Activated T-cell treated with anti-CD3 and anti-CD28 coated beads for 24 hours (primary cell): ENCODE data around the gene MATN1.
"Not testable (repeated sequence)": the region's sequence is repeated elsewhere in the genome, so short reads cannot be mapped to it uniquely, and the experiment has no call there.

Source experiments
- DNase-seq: peaks from one replicate; pipeline ENCODE4 v3.0.0-alpha.2; 2020; ENCODE audit warnings: low read depth

Gene MATN1

DNA sequence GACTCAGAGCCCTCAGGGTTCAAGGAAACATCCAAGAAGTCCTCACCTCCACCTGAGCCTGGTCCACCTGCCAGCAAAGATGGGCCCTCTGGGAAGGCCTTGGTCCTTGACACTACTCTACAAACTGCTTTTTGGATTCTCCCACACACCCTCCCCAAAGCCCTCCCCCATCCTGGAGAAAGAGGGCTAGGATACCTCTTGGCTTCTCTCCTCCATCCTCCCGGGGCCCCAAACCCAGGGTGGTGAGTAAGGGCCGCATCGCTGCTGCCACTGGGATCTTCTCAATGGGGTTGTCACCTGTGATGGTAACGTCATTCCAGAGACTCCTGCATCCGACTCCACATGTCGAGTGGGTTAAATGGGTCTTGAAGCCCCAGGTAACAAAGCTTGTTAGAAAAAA is 26.6 kb downstream of the MATN1 start:
- DNase-seq, result no peak

DNA sequence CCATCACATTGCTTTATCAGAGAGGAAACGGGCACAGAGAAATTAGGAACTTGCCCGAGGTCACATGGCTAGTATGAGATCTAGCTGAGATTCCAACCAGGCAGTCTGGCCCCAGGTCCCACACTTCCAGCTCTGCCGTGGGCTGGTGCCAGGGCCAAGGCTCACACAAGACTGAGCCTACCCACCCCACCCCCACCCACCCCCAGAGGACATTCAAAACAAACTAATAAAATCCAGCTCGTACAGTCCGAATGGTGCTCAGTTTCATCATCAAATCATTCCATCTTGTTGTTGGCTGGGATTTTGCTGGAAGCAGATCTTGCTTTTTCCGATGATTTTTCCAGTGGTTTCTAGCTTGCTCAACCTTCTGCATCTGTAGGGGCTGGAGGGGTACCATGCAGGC is 27.9 kb downstream of the MATN1 start:
- no peak for DNase-seq

DNA sequence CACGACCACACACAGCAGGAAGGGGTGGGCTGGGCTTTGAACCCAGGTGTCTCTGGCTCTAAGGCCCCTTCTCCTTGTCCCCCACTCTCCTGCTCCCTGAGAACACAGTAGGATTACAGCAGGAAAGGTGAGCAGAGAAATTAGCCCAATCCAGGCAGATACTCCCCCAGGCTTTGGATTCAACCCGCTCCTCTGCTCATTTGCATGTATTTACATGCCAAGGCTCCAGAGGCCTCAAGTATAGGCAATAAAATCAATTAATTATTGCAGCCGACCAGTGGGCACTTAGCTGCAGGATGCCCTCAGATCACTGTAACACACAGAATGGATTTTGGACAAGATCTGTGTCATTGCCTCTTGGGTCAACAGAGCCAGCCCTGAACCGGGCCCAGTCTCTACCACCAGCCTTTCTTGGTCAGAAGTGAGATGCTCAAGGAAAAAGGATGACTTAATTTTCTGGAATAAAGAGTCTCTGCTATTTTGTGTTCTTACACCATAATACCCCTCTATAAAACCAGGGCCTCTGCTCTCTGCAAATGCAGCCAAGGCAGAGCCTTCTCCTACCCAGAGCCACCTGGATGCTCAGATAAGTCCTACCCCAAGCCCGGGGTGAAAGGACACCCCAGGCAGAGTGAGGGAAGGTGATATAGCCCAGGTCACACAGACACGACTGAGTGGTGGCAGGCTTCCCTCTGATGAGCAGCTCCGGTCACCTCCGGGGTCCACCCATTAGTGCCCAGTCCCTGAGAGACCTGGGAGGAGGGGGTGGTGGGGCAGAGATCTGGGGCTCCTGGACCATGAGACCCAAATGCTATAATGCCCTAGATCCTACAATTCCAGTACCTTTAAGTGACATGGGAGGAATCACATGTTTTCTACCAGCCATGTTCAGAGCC is 28.9 kb downstream of the MATN1 start:
- DNase-seq, result no peak

DNA sequence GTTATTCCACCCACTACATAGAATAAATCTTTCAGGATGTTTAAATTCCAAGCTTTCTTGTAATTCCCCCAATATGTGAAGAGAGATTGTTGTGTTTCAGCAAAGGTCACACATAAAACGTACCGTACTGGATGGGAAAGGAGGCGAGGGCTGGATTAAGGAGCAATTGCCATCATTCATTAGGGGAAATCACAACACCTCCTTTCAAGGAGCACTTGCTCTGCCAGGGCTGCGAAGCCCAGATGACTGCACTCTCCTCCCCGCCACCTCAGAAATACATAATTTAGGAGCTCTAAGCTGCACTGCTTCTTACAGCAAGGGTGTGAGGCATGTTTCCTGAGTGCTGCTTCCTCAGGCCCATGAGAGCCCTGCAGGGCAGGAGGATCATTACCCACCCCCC is 29.6 kb downstream of the MATN1 start:
- DNase-seq, result no peak

DNA sequence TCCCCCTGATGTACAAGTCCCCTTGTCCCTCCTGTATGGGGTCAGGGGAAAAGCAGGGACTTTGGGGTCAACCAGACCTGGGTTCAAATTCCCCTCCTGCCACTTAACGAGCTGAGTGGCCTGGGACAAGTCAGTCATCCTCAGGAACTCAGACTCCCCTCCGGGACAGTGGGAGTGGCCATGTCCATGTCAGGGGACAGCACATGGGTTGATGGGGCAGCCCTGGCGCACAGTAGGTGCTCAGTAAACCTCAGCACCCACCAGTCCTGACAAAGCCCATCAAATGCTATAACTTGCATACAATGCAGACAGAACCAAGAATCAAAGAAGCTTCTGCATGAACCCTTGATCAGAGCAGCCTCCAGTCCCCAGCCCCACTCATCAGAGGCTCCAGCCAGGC is 30.0 kb downstream of the MATN1 start:
- DNase-seq, result no peak

DNA sequence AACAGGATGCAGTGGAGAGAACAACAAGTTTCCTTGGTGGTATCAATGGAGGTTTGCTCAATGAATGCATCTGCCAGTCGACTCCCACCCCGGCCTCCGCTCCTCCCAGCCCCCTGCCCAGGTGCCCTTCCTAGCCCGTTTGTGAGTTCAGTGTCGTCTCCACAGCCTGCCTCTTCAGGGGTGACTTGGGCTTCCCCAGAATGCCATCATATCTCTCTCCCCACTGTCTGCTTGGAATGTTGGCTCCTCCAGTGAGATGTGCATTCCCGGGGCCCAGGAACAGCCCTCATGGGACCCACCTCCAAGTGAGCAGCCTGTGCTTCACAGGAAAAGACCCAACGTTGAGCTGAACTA is 30.5 kb downstream of the MATN1 start:
- no peak for DNase-seq

DNA sequence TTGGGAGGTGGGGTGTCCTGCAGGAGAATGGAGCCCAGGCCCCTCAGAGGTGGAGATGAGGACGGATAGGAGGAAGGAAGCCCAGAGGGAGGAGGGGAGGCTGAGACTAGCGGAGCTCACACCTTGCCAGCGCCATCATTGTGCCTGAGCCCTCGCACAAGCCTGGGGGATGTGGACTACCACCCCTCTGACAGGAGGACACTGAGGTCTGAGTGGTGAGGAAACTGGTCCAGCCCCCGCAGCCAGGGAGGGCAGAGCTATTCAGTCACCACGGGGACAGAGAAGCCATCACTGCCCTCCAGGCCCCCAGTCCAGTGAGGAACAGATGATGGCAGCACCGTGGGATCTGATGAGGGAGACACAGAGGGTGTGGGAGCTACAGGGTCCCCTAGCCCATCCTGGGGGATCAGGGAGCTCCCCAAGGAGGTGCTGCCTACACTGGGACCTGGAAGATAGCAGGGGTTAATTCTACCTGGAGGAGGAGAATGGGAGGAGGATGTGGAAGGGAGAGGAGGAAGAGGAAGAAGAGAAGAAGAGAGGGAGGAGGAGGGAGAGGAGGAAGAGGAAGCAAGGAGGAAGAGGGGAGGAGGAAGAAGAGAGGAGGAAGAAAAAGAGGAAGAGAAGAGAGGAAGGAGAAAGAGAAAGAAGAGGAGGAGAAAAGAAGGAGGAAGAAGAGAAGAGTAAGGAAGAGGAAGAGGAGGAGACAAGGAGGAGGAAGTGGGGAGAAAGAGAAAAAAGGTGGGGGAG is 31.0 kb downstream of the MATN1 start:
- no peak for DNase-seq

DNA sequence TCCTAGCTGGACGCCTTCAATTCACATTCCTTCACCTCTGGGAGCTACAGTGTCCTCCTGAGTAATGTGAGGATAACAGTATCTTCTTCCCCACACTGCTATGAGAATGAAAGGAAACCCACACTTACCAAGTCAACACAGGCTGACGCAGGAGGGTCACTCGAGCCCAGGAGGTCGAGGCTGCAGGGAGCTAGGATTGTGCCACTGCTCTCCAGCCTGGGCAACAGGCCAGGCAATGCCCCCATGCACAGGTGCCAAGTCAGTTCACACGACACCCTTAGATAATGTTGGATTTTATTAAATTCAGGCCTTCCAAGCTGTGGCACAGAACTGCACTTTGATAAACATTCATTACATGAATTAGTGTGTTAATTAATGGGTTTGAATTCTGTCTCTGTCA is 31.9 kb downstream of the MATN1 start:
- no peak for DNase-seq

DNA sequence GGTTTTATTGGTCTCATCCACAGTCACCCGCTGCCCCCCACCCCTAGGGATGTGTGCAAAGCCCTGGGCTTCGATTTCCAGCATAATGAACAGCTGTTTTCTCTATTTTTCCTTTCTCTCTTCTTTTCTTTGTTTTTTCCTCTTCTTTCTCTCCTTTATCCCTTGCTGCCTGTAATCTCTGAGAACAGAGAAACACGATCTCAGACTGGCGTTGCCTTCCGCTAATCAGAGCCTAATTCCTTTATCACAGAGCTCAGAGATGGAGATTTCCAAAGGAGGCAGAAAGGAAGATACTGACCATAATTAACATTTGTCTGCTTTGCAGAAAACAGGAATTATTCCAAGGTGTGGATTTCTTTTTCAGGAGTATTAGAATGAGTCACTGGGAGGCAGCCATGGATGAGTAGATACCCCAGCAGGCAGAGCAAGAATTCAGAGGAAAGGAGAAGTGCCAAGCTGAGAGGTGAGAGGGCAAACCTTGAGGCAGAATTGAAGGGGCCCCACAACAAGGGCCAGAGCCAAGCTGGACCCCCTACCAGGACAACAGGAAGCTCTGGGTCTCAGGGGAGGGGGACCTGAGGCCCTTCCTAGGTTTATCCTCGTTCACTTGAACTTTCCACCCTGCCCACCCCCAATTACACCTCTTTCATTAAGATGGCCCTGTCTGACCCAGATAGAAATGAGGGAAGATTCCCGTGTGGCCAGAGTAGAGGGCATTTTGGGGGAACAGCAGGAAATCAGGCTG is 33.3 kb downstream of the MATN1 start:
- DNase-seq, result no peak

DNA sequence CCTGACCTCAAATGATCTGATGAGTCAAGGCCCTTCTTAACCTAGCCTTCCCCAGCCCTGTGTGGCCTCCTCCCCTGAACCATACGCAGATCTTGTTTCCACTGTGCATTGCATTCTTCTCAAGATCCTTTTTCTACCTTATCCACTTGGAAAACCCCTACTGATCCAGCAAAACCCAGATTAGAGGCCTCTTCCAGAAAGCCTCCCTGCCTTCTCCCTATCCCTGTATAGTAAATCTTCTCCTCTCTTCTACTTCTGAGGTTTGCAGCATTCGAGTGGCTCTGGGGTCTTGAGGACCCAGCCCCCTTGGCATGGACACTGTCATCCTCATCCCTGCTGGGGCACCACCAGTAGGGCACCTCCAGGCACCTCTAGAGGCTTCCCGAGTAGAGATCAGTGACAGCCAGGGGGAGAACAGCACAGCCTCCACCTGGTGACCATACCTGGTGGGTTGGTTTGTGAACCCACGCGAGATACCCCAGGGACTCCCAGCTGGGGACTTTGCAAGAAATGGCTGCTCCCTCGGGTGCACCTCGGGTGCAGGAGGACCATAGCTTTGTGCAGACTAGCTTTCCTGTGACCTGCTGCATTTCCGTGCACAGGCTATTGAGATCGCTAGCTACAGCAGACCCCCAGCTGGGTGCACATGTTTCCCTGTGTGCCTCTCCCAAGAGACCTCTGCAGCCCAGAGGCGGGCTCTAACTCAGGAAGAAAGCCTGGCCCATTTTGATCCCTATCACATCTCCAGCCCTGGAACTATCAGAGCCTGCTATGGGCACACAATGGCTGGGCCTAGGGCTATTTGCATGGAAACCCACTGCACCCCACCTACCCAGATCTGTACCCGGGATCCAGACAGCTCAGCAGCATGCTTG is 34.2 kb downstream of the MATN1 start:
- no peak for DNase-seq

DNA sequence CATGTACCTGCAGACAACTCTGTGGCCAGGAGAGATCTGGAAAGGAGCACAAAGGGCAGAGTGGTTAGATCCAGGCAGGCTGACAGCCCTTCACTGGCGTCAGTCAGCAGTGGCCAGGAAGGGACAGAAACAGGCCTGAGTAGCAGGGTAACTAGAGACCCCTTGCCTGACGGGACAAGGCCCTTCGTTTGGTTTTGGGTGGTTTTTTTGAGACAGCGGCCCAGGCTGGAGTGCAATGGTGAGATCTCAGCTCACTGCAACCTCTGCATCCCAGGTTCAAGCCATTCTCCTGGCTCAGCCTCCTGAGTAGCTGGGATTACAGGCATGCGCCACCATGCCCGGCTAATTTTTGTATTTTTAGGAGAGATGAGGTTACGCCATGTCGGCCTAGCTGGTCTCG is 34.9 kb downstream of the MATN1 start:
- not testable (repeated sequence) for DNase-seq

DNA sequence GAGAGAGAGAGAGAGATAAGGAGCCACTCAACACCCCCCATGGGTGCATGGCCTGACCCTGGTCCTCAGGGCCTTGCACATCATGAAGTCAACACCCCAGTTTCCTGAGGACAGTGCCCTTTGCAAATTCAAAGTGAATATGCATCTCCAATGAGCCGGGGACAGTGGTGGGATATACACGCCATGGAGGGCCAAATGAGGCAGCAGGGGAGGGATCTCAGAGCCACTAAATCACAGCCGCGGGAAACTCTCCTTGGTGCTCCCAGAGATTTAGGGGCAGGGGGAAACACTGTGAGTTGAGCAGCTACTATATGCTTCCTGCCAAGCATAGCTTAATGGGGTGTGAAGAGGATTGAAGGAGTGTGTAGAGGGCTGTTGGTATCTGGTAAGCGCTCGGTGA is 35.5 kb downstream of the MATN1 start:
- no peak for DNase-seq

DNA sequence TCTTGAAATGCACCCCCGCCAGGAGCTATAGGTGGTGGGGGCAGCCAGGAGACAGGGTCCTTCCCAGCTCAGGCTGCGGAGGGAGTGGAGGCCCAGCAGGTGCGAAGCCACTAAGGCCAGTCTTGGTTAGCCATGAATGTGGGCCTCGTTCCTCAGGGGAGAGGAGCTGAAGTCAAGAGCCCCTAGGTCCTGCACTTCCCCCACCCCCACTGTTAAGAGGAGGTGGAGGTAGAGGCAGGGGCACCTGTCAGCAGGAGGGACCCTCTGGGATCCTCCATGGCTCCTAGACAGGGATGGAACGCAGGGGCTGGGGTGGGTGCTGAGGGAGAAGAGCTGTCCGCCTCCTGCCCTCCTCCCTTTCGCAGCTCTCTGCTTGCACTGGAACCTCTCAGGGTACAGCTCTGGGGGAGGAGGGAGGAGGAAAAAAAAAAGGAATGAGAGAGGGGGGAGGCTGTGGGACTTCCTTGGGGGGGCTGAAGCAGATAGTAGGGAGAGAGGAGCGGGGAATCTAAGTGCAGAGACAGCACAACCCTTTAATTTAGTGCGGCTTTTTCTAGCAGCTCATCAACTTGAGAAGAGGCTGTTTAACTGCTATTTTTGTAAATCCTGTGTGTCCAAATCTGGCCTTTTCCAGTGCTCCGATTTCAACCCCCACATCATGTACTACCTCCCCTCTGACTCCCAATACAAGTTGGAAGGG is 37.0 kb downstream of the MATN1 start:
- no peak for DNase-seq

DNA sequence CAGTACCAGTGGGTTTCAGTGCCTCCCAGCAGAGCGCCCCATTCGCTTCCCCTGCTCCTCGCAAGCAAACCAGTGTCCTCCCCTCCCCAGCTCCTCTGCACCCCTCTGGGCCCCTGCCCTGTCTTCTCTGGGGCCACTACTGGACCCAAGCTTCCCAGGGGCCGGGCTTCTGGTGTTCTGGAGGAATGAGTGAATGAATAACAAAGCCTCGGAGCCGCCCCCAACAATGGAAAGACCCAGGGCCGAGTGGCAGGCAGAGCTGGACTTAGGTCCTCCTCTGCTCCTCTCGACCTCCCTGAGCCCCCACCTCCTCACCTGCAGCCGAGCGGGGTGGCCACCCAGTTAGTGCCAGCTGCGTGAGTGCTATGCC is 37.6 kb downstream of the MATN1 start:
- DNase-seq, result no peak

DNA sequence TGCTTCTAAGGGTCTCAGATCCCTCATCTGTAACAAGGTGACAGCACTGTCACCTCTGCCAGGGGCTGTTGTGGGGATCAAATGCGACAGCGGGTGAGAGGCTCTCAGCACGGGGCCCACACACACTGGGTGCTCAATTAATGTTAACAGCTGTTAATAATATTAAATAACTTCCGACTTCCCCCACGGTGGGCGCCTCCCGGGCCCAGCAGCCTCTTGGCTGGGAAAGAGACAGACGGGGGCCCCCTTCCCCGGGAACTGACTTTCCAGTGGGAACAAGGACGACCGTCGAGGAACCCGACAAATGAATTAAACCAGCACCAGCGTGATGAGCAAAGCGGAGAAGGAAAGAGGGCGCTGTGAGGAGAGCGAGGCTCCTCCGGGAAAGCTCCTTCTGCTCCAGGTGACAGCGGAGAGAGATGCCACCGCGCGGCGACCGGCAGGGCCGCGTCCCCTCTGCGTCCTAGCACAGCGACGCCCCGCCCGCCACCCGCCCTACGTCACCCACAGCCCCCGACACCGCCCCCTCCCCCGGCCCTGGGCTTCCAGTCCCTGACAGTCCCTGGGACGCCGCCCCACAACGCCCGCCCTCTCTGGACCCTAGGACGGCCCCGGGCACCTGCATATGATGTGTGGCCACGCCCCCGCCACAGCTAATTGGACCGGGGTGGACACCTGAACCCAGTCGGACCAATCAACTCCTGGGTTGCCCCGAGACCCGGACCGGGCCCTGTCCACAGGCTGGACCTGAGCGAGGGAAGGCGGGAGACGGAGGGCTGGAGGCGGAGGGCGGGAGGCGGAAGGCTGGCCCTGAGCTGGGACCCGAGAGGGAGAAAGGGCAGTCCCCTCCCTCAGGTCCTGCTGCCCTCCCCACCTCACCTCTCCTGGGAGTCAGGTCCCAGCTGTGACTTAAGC is 38.2 kb downstream of the MATN1 start:
- DNase-seq, result no peak

DNA sequence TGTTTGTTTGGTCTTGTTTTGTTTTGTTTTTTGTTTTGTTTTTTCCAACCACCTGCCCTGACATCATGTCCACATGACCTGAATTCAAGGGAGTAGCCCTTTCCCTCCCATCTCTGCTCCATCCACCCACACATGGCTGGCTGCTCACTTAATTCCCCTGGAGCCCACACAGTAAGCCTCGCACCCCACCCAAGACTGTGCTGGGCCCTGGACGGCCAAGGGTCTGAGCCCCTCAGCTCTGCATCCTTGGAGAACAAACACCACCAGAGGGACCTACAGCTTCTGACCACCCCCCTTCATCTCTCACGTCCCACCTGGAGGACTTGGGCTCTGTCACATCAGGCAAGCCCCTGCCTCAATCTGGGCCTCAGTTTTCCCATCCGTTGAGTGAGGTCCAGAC is 39.1 kb downstream of the MATN1 start:
- no peak for DNase-seq

DNA sequence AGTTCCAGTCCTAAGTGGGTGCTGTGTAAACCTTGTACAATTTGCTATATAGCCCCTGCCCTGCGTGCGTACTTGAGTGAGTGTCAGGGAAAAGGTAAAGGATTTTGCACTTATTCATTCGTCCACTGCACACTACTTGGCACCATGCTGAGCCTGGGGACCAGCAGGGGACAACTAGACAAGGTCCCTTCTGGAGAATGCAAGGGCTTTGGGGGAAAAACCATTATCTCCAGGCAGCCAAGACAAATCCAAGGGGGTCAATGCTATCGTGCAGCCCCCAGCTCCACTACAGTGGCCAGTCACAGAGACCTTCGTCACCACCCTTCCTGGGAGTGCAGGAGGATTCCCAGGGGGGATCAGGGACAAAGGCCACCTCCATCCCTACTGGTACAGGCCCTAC is 39.7 kb downstream of the MATN1 start:
- no peak for DNase-seq

DNA sequence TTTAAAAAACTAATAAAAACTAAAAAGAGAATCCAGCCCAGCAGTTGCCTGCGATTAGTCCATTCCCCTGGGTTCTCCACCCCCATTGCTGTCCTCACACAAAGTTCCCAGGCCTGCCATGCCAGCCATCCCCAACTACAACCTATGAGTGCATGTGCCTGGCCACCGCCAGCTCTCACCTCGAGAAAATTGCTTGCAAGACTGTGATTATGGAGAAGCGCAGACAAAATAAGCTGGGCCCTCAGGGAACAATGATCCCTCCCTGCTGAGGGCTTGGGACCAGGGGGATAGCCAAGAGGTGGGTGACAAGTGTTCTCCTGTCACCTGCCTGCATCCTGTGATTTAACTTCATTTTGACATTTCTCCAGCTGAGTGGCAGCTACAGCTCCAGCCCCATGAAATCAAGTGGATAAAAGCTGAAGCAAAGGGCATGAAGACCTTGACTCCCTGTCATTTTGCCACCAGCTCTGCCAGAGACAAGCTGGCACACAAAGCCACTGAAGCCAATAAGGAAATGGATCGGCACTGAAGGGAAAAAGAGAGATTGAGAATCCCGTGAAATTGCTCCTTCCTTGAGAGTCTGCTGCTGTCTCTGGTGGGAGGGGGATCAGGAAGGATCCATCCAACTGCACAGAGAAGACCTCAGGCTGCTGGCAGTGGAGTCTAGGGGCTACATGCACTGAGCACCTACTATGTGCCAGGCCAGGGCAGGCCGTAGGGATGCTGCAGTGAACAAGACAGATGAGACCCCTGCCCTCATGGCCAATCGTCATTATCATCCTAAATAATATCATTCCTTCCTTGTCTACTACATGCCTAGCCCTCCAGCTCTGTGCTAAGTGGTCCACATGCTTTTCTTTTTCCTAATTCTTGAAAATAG is 40.7 kb downstream of the MATN1 start:
- DNase-seq, result no peak

DNA sequence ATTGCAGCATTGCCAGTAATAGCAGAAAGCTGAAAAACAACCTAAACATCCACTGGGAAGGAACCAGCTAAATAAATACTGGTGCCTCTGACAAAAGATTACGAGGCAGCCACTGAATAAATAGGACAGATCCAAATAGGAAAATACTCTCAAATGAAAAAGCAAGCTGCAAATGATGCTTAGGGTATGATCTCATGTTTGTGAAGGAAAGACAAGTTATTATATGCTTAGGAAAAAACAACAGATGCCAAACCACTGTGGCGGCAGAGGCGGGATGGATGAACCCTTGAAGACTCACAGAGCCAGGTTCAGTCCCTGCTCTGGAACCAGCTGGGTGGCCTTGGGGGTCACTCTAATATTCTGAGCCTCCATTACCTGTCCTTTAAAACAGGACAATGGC is 41.6 kb downstream of the MATN1 start:
- no peak for DNase-seq
